Lower leg skin (tissue), 3 donors: ENCODE results near the gene GABBR2.

Experiments
- POLR2A ChIP-seq, 2 donors: fragments of 450-650 bp; IDR thresholded peaks; one replicate each; pipeline ENCODE4 v1.6.1; 2016 to 2017; ENCODE audit warnings: antibody characterized with exemption in 2 of 2, mild to moderate bottlenecking in 1 of 2, moderate library complexity in 1 of 2
- TF ChIP-seq, protein P1 (sequence below), 3 donors: fragments of 450-650 bp; IDR thresholded peaks; one replicate each; pipeline ENCODE4 v1.5.1; 2016; ENCODE audit warnings: antibody characterized with exemption in 3 of 3, mild to moderate bottlenecking in 3 of 3, moderate library complexity in 2 of 3

DNA sequence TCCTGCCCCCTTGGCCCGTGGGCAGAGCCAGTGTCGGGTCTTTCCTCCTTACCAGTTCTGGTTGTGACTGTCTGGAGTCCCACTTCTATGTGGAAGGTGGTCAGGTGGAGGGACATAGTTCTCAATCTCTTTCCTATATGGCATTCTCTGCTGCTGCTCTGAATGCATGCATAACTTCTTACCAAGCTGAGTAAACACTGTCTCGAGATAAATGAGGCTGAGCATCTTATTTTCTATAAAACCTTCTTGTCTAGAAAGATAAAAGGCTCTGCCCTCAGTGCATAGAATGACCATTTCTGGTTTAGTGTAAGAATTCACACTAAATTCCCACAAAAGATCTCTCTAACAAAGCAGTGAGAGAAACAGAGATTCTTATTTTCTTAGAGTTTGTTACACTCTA, 347.1 kb downstream of the GABBR2 start:
- TF ChIP-seq POLR2A (IDR thresholded peaks at IDR 0.05) = no peak
- TF ChIP-seq, protein P1, sequence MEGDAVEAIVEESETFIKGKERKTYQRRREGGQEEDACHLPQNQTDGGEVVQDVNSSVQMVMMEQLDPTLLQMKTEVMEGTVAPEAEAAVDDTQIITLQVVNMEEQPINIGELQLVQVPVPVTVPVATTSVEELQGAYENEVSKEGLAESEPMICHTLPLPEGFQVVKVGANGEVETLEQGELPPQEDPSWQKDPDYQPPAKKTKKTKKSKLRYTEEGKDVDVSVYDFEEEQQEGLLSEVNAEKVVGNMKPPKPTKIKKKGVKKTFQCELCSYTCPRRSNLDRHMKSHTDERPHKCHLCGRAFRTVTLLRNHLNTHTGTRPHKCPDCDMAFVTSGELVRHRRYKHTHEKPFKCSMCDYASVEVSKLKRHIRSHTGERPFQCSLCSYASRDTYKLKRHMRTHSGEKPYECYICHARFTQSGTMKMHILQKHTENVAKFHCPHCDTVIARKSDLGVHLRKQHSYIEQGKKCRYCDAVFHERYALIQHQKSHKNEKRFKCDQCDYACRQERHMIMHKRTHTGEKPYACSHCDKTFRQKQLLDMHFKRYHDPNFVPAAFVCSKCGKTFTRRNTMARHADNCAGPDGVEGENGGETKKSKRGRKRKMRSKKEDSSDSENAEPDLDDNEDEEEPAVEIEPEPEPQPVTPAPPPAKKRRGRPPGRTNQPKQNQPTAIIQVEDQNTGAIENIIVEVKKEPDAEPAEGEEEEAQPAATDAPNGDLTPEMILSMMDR (IDR thresholded peaks at IDR 0.05) = no peak
